H1 (cell line): ENCODE results near the gene DNMT3B. TPM values are rescaled to one million over a fixed set of nuclear protein-coding genes. Genes with fewer than 3 reads are reported as not detected.

ENCODE experiments used
- CTCF ChIA-PET: fragments of 300-600 bp; sonication (Branson Sonifier 250); formaldehyde crosslinking; loops from one replicate; lab custom pipeline; 2021; ENCODE audit not compliant: partially characterized antibody; lab: Charles Lee
- POLR2A ChIA-PET: fragments of 300-600 bp; sonication (Branson Sonifier 250); formaldehyde crosslinking; loops from one replicate; lab custom pipeline; 2021; ENCODE audit warnings: inconsistent platforms; ENCODE audit not compliant: partially characterized antibody; lab: Charles Lee
- DNase-seq, 2 experiments: peaks; one replicate each; pipeline versions ENCODE4 v3.0.0 to v3.0.0-alpha.2; 2010 to 2022; ENCODE audit warnings: low spot score in 2 of 2, low read depth in 1 of 2, mixed read lengths in 1 of 2
- FAIRE-seq: peaks from 2 replicates; lab custom pipeline; 2011; peaks lifted over from hg19 to GRCh38; lab: Jason Lieb, UNC
- H2AFZ ChIP-seq: 2 replicates; pipeline ENCODE4 v1.8.1; 2012; ENCODE audit warnings: low read length, inconsistent platforms
- H2AK5ac ChIP-seq: 2 replicates; pipeline ENCODE4 v1.6.1; 2013; ENCODE audit warnings: low read depth, low read length
- H2BK120ac ChIP-seq: replicated peaks from 2 replicates; pipeline ENCODE3; 2013; ENCODE audit warnings: low read depth, low read length, inconsistent platforms
- H2BK12ac ChIP-seq: 2 replicates; pipeline ENCODE4 v1.6.1; 2013; ENCODE audit warnings: low read depth, low read length
- H2BK15ac ChIP-seq: 2 replicates; pipeline ENCODE4 v1.6.1; 2013; ENCODE audit warnings: low read length
- H2BK20ac ChIP-seq: 2 replicates; pipeline ENCODE4 v1.6.1; 2013; ENCODE audit warnings: low read length
- H2BK5ac ChIP-seq: 2 replicates; pipeline ENCODE4 v1.6.1; 2013; ENCODE audit warnings: low read depth, low read length
- H3K14ac ChIP-seq: 2 replicates; pipeline ENCODE4 v1.6.1; 2013; ENCODE audit warnings: inconsistent platforms; ENCODE audit not compliant: insufficient read length
- H3K18ac ChIP-seq: 2 replicates; pipeline ENCODE4 v1.6.1; 2013; ENCODE audit warnings: low read length; ENCODE audit errors: extremely low read depth
- H3K23ac ChIP-seq: 2 replicates; pipeline ENCODE4 v1.6.1; 2013; ENCODE audit warnings: inconsistent platforms; ENCODE audit not compliant: insufficient read length
- H3K23me2 ChIP-seq: 2 replicates; pipeline ENCODE4 v1.6.1; 2013; ENCODE audit warnings: low read depth, low read length
- H3K27ac ChIP-seq: 2 replicates; pipeline ENCODE4 v1.6.1; 2011; ENCODE audit warnings: low read depth, low read length, inconsistent platforms
- H3K27me3 ChIP-seq, 4 experiments: replicated peaks in 1 of 4; 1 replicate in 1 of 4; 2 replicates in 3 of 4; pipeline versions ENCODE4 v1.6.1 to v1.8.1; 2011 to 2013; ENCODE audit warnings: low read length in 3 of 4, mild to moderate bottlenecking in 3 of 4, inconsistent platforms in 2 of 4, mixed read lengths in 2 of 4, moderate library complexity in 1 of 4; ENCODE audit not compliant: control insufficient read depth in 3 of 4, insufficient read depth in 3 of 4; ENCODE audit errors: extremely low read depth in 1 of 4
- H3K36me3 ChIP-seq, 4 experiments: 2 replicates each; pipeline versions ENCODE4 v1.6.1 to v1.8.1; 2011 to 2013; ENCODE audit warnings: mild to moderate bottlenecking in 4 of 4, low read length in 3 of 4, moderate library complexity in 2 of 4, control low read depth in 1 of 4, inconsistent platforms in 1 of 4; ENCODE audit not compliant: insufficient read depth in 4 of 4, control insufficient read depth in 2 of 4
- H3K4ac ChIP-seq: replicated peaks from 2 replicates; pipeline ENCODE3; 2013; ENCODE audit warnings: low read length, low read depth, mixed read lengths, inconsistent platforms; ENCODE audit not compliant: insufficient read length
- H3K4me1 ChIP-seq, 4 experiments: replicated peaks in 1 of 4; 1 replicate in 1 of 4; 2 replicates in 3 of 4; pipeline versions ENCODE4 v1.6.1 to v1.8.1; 2011 to 2013; ENCODE audit warnings: low read length in 3 of 4, inconsistent platforms in 2 of 4, mixed read lengths in 1 of 4; ENCODE audit not compliant: insufficient read depth in 4 of 4, control insufficient read depth in 3 of 4
- H3K4me2 ChIP-seq, 2 experiments: 2 replicates each; pipeline versions ENCODE4 v1.6.1 to v1.8.1; 2011 to 2013; ENCODE audit warnings: low read depth in 2 of 2, low read length in 2 of 2, control low read depth in 1 of 2, inconsistent platforms in 1 of 2, mild to moderate bottlenecking in 1 of 2; ENCODE audit not compliant: insufficient read depth in 1 of 2
- H3K4me3 ChIP-seq, 4 experiments: fragments of 200-600, 300-600 bp in 1 of 4; sonication (generic), shearing (Covaris generic), sonication (Bioruptor Twin) in 1 of 4; 2 replicates each; pipeline versions ENCODE4 v1.5.1 to v1.8.1; 2011 to 2016; ENCODE audit warnings: low read length in 4 of 4, low read depth in 3 of 4, control low read depth in 2 of 4, inconsistent platforms in 2 of 4, mild to moderate bottlenecking in 2 of 4, mixed read lengths in 1 of 4, moderate library complexity in 1 of 4; ENCODE audit not compliant: insufficient read depth in 2 of 4; ENCODE audit errors: extremely low read depth in 1 of 4
- H3K56ac ChIP-seq: replicated peaks from 2 replicates; pipeline ENCODE3; 2013; ENCODE audit warnings: low read depth, mild to moderate bottlenecking, mixed read lengths, low read length, inconsistent platforms; ENCODE audit not compliant: insufficient read length
- H3K79me1 ChIP-seq: 2 replicates; pipeline ENCODE4 v1.6.1; 2013; ENCODE audit warnings: low read depth, low read length, control low read depth
- H3K79me2 ChIP-seq, 2 experiments: 2 replicates each; pipeline versions ENCODE4 v1.6.1 to v1.8.1; 2012 to 2013; ENCODE audit warnings: low read length in 2 of 2, mild to moderate bottlenecking in 2 of 2, inconsistent platforms in 1 of 2; ENCODE audit not compliant: insufficient read depth in 2 of 2, control insufficient read depth in 1 of 2
- H3K9ac ChIP-seq, 4 experiments: replicated peaks in 1 of 4; 1 replicate in 1 of 4; 2 replicates in 3 of 4; pipeline versions ENCODE4 v1.6.1 to v1.8.1; 2011 to 2013; ENCODE audit warnings: low read depth in 3 of 4, low read length in 3 of 4, control low read depth in 2 of 4, mild to moderate bottlenecking in 2 of 4, moderate library complexity in 2 of 4, inconsistent platforms in 1 of 4; ENCODE audit errors: extremely low read depth in 1 of 4
- H3K9me3 ChIP-seq, 2 experiments: 2 replicates each; pipeline versions ENCODE4 v1.6.1 to v1.8.1; 2012 to 2013; ENCODE audit warnings: mild to moderate bottlenecking in 2 of 2, moderate library complexity in 2 of 2, control low read depth in 1 of 2, inconsistent platforms in 1 of 2, low read depth in 1 of 2, low read length in 1 of 2, mixed read lengths in 1 of 2; ENCODE audit not compliant: insufficient read depth in 2 of 2
- H4K20me1 ChIP-seq, 2 experiments: replicated peaks in 1 of 2; 2 replicates each; pipeline versions ENCODE3 to v1.8.1; 2011 to 2013; ENCODE audit warnings: inconsistent platforms in 2 of 2, low read length in 2 of 2, mild to moderate bottlenecking in 1 of 2; ENCODE audit not compliant: insufficient read depth in 2 of 2, control insufficient read depth in 1 of 2
- H4K5ac ChIP-seq: 2 replicates; pipeline ENCODE4 v1.6.1; 2013; ENCODE audit warnings: low read length, low read depth, mixed read lengths, inconsistent platforms; ENCODE audit not compliant: insufficient read length
- H4K8ac ChIP-seq: 2 replicates; pipeline ENCODE4 v1.8.0; 2013; ENCODE audit warnings: mild to moderate bottlenecking, moderate library complexity, low read length, inconsistent platforms; ENCODE audit not compliant: insufficient read depth; ENCODE audit errors: extremely low read depth
- H4K91ac ChIP-seq: replicated peaks from 2 replicates; pipeline ENCODE3; 2013; ENCODE audit warnings: low read length, mixed read lengths, inconsistent platforms; ENCODE audit not compliant: insufficient read length
- CEBPB ChIP-seq: IDR thresholded peaks from 2 replicates; pipeline ENCODE4 v1.6.1; 2012; ENCODE audit warnings: low read depth, low read length
- CHD2 ChIP-seq: IDR thresholded peaks from 2 replicates; pipeline ENCODE4 v1.6.1; 2012; ENCODE audit warnings: low read length, improper control_type of control experiment
- POLR2AphosphoS5 ChIP-seq: IDR thresholded peaks from 2 replicates; pipeline ENCODE4 v1.6.1; 2011; ENCODE audit warnings: low read depth, low read length
- WGBS, 2 experiments: shearing (Covaris generic) in 1 of 2; methylation state at CpG; one replicate each; pipeline versions ENCODE4 v1.1.6 to v1.1.7; 2013 to 2015; ENCODE audit warnings: low lambda C conversion rate in 2 of 2, mixed read lengths in 2 of 2, inconsistent platforms in 1 of 2, low coverage in 1 of 2, missing lambda C conversion rate in 1 of 2; ENCODE audit not compliant: insufficient replicate concordance in 2 of 2, insufficient coverage in 1 of 2, insufficient read length in 1 of 2; ENCODE audit errors: extremely low coverage in 1 of 2, missing lambda C conversion rate in 1 of 2; 5-methylcytosine and 5-hydroxymethylcytosine counted together
- polyA plus RNA-seq, 7 experiments: library from polyadenylated mRNA; depleted of rRNA in 3 of 7; stranded (reverse) in 5 of 7; unstranded in 2 of 7; fragments of >200 nt in 5 of 7; fragments of 200-250 nt in 2 of 7; gene quantifications; 1 replicate in 5 of 7; 2 replicates in 1 of 7; 4 replicates in 1 of 7; pipeline versions ENCODE4 v1.2.1 to v1.2.3, GENCODE V29; 2011 to 2013; ENCODE audit warnings: missing spikeins in 2 of 7, mixed read lengths in 2 of 7
- total RNA-seq: library from RNA; stranded (reverse); fragmentation: NEBNext Ultra II Directional; extraction: Animal tissue kit (Norgen Biotek cat#: 25700); gene quantifications from 2 replicates; pipeline ENCODE4 v1.2.1, GENCODE V29; 2021

DNMT3B gene
- total and polyA plus RNA-seq, 2 of the 8 experiments (the other 6 are each of a cell fraction or from before 2014, with no cell fraction given) = 433 to 1,016 TPM

- WGBS, 2 experiments = 86% methylated on average over 6 of the region's 6 CpGs; no CpG with 5 or more reads in 1 of the 2 experiments
- H4K8ac ChIP-seq = no peak overlapping the region
- no peak for FAIRE-seq
- no peak overlapping the region for H3K4me3 ChIP-seq
- H3K14ac ChIP-seq = no peak overlapping the region
- no peak overlapping the region for H3K4me2 ChIP-seq
- no peak overlapping the region for H3K56ac ChIP-seq
- no peak overlapping the region for H2BK12ac ChIP-seq
- no peak overlapping the region for H2BK120ac ChIP-seq
- ChIA-PET POLR2A (interaction anchor here (1.0 to 12.6 kb wide), 17 partner anchors 9 to 168 kb away, joined by 3 to 112 read pairs (median 6); partner anchors contain the start of genes C20orf203, COMMD7, DNMT3B and MAPRE1), CTCF (interaction anchor here (2.3 kb wide), 1 partner anchor 22 kb away, joined by 10 read pairs; no protein-coding TSS in a partner anchor)
- no peak overlapping the region for H4K5ac ChIP-seq
- H4K91ac ChIP-seq = no peak overlapping the region
- H3K4ac ChIP-seq = no peak overlapping the region
- no peaks in the 10 kb centered on the region for H3K23me2 ChIP-seq
- H3K27ac ChIP-seq = no peak overlapping the region
- peaks cover 8 to 18% of the 10 kb centered on the region in 2 experiments for H4K20me1 ChIP-seq
- H3K79me1 ChIP-seq = no peaks in the 10 kb centered on the region
- H3K79me2 ChIP-seq = no peaks in the 10 kb centered on the region
- no peak overlapping the region for H2AK5ac ChIP-seq
- H3K4me1 ChIP-seq = peaks cover 3 to 10% (median 7%) of the 10 kb centered on the region in 4 experiments
- no peak overlapping the region for H3K23ac ChIP-seq
- no peak overlapping the region for H2BK15ac ChIP-seq
- H3K27me3 ChIP-seq = no peaks in the 10 kb centered on the region
- no peak overlapping the region for H2AFZ ChIP-seq
- no peak overlapping the region for H2BK5ac ChIP-seq
- DNase-seq = no peak
- H3K18ac ChIP-seq = no peak overlapping the region
- no peak overlapping the region for H3K9ac ChIP-seq
- TF ChIP-seq CEBPB (peak; percentile 72), CHD2 (no peak), POLR2AphosphoS5 (peak; percentile 70)
- H2BK20ac ChIP-seq = no peak overlapping the region
- no peaks in the 10 kb centered on the region for H3K9me3 ChIP-seq
- H3K36me3 ChIP-seq = peaks cover 27 to 36% (median 34%) of the 10 kb centered on the region in 4 experiments
These were observed 49.7 kb downstream of the DNMT3B start for GRCh38 chr20:32811886-32812285.
